Right atrium auricular region (tissue), 2 donors: ENCODE data around the gene MLLT3. TPM values are rescaled to one million over a fixed set of nuclear protein-coding genes. Genes with fewer than 3 reads are reported as not detected.

Experiments
- DNase-seq: peaks from one replicate; pipeline ENCODE4 v3.0.0-alpha.2; 2019; ENCODE audit warnings: low spot score
- H3K27ac ChIP-seq, 2 donors: fragments of 200-600 bp; sonication (generic); 1 replicate in 1 of 2; 2 replicates in 1 of 2; pipeline ENCODE4 v1.5.1; 2016 to 2019
- H3K27me3 ChIP-seq, 2 donors: fragments of 200-600 bp; sonication (generic); one replicate each; pipeline versions ENCODE4 v1.5.1 to v1.6.0; 2017 to 2019
- H3K36me3 ChIP-seq: fragments of 200-600 bp; sonication (generic); one replicate; pipeline ENCODE4 v1.5.1; 2016
- H3K4me1 ChIP-seq, 2 donors: fragments of 200-600 bp; sonication (generic); one replicate each; pipeline versions ENCODE4 v1.5.1 to v1.6.0; 2017 to 2019
- H3K4me3 ChIP-seq, 2 donors: fragments of 200-600 bp; sonication (generic); 1 replicate in 1 of 2; 2 replicates in 1 of 2; pipeline ENCODE4 v1.5.1; 2017 to 2019; ENCODE audit warnings: mild to moderate bottlenecking in 1 of 2, moderate library complexity in 1 of 2
- H3K9me3 ChIP-seq, 2 donors: fragments of 200-600 bp; sonication (generic); one replicate each; pipeline ENCODE4 v1.5.1; 2019
- total RNA-seq, 2 donors: library from RNA; depleted of rRNA; stranded (reverse); fragments of >200 nt; gene quantifications; one replicate each; pipeline ENCODE4 v1.1.0, GENCODE V29; 2016
- TF ChIP-seq, protein P1 (sequence below), 2 donors: fragments of 200-600 bp; sonication (generic); IDR thresholded peaks; one replicate each; pipeline ENCODE4 v1.5.1; 2019; ENCODE audit warnings: antibody characterized with exemption in 2 of 2

Gene MLLT3
- total RNA-seq, 2 donors from 2014 or later, result 5.3 to 7.6 TPM

DNA sequence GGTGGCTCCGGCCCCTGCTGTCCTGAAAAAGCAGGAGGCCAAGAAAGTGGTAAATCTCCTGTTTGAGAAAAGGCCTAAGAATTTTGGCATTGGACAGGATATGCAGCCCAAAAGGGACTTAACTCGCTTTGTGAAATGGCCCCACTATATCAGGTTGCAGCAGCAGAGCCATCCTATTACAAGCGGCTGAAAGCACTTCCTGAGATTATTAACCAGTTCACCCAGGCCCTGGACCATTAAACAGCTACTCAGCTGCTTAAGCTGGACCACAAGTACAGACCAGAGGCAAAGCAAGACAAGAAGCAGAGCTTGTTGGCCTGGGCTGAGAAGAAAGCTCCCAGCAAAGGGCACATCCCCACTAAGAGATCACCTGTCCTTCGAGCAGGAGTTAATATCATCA is 89.7 kb downstream of the MLLT3 start:
- Histone ChIP-seq H3K27me3 (no peaks in the 10 kb centered on the region), H3K27ac (no peak overlapping the region), H3K36me3 (no peaks in the 10 kb centered on the region), H3K4me1 (no peaks in the 10 kb centered on the region), H3K9me3 (no peaks in the 10 kb centered on the region), H3K4me3 (no peak overlapping the region)
- TF ChIP-seq, protein P1, sequence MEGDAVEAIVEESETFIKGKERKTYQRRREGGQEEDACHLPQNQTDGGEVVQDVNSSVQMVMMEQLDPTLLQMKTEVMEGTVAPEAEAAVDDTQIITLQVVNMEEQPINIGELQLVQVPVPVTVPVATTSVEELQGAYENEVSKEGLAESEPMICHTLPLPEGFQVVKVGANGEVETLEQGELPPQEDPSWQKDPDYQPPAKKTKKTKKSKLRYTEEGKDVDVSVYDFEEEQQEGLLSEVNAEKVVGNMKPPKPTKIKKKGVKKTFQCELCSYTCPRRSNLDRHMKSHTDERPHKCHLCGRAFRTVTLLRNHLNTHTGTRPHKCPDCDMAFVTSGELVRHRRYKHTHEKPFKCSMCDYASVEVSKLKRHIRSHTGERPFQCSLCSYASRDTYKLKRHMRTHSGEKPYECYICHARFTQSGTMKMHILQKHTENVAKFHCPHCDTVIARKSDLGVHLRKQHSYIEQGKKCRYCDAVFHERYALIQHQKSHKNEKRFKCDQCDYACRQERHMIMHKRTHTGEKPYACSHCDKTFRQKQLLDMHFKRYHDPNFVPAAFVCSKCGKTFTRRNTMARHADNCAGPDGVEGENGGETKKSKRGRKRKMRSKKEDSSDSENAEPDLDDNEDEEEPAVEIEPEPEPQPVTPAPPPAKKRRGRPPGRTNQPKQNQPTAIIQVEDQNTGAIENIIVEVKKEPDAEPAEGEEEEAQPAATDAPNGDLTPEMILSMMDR (IDR thresholded peaks at IDR 0.05), result no peak
- no peak for DNase-seq

DNA sequence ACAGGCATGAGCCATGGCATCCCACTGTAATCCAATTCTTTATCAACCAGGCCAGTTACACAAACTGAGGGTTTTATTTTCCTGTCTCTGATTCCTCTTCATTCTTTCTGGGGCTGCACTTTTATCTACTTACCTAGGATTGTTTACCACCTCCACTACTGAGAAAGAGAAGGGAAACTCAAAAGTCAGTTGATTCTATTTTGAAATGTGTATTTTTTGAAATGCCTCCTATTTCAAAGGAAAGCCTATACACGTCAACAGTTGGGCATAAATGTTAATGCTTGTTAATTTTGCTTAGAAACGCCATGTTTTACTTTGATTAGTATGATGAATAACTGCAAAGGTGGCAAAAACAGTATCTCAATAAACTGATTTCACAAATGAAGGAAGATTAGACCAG is 92.5 kb downstream of the MLLT3 start:
- Histone ChIP-seq H3K4me3 (no peak overlapping the region), H3K9me3 (no peaks in the 10 kb centered on the region), H3K27ac (no peak overlapping the region), H3K4me1 (no peaks in the 10 kb centered on the region), H3K27me3 (no peaks in the 10 kb centered on the region), H3K36me3 (no peaks in the 10 kb centered on the region)
- DNase-seq, result no peak
- TF ChIP-seq, protein P1 (IDR thresholded peaks at IDR 0.05), result no peak

DNA sequence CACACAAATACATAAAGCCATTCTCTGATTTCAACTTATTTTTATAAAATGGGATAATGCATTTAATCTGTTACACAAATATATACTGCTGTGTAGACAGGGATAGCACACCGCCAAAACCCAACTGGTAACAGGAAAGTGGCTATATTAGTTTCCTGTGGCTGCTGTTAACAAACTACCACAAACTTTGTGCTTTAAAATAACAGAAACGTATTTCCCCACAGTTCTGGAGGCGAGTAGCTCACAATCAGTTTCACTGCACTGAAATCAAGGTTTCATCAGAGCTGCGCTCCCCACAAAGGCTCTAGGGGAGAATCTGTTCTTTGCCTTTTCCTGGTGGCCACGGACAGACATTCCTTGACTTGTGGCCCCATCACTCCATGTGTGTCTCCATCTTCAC is 94.0 kb downstream of the MLLT3 start:
- Histone ChIP-seq H3K9me3 (no peaks in the 10 kb centered on the region), H3K27me3 (no peaks in the 10 kb centered on the region), H3K36me3 (no peaks in the 10 kb centered on the region), H3K4me3 (no peak overlapping the region), H3K27ac (no peak overlapping the region), H3K4me1 (no peaks in the 10 kb centered on the region)
- TF ChIP-seq, protein P1 (IDR thresholded peaks at IDR 0.05), result no peak
- no peak for DNase-seq

DNA sequence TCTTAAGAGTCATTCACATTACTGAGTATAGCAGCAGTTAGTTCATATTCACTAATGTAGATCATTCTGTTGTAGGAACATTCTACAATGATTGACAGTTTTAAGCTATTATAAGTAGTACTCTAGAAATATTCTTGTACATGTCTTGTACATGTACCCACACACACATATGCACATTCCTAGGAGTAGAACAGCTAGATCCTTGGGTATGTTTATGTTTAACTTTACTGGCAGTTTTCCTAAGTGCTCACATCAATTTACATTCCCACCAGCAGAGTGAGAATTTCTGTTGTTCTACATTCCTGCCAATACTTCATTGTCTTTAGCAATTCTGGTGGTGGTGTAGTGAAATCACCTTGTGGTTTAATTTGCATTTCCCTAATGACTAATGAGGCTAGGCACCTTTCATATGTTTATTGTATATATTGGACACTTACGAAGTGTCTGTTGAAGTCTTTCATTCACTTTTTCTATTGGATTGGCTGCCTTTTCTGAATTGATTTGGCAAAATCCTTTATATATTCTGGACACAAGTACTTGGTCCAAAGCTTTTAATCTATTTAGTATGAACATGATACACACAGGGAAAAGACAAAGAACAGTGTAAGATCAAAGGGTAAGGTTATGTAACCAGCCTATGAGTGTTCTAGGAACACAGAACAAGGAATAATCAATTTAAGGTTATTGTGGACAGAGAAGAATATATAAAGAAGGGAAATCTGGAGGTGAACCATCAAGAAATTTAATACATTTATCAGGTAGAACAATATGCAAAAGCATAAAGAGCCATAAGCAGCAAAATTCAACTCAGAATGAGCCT is 95.6 kb downstream of the MLLT3 start:
- no peak for DNase-seq
- Histone ChIP-seq H3K27me3 (no peaks in the 10 kb centered on the region), H3K4me3 (no peak overlapping the region), H3K9me3 (no peaks in the 10 kb centered on the region), H3K36me3 (no peaks in the 10 kb centered on the region), H3K4me1 (no peaks in the 10 kb centered on the region), H3K27ac (no peak overlapping the region)
- TF ChIP-seq, protein P1 (IDR thresholded peaks at IDR 0.05), result no peak

DNA sequence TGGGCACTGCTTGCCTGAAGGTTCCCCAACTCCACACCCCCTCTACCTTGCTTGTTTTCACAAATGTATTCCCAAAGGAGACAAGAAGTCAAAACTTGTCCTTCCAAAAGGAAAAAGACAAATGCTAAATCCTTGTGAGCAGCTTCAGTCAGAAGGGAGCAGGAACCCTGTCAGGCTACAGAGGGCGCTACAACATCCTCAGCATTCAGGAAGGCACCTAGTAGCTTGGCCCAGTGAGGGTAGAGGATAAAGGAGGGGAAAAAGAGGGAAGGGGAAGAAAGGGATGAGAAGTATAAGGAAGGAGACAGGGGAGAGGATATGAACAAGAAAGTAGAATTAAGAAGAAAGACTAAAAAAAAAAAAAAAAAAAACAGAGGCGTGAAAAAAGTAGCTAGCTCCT is 97.5 kb downstream of the MLLT3 start:
- Histone ChIP-seq H3K27ac (no peak overlapping the region), H3K36me3 (no peaks in the 10 kb centered on the region), H3K4me3 (no peak overlapping the region), H3K27me3 (no peaks in the 10 kb centered on the region), H3K4me1 (no peaks in the 10 kb centered on the region), H3K9me3 (no peaks in the 10 kb centered on the region)
- DNase-seq, result no peak
- TF ChIP-seq, protein P1 (IDR thresholded peaks at IDR 0.05), result no peak

DNA sequence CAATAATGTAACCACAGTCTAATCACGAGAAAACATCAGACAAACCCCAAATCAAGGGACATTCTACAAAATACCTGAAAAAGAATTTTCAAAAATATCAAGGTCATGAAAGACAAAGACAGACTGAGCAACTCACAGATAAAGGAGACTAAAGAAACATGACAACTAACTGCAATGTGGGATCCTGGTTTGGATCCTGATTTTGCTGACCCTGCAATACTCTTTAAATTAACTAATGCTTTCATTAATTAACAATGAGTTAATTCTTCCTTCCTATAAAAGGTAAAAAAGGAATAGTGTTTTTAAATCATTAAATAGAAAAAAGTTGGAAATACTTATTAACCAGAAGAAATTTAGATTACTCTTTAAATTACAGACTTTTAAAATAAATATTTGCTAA is 103.6 kb downstream of the MLLT3 start:
- Histone ChIP-seq H3K4me1 (no peaks in the 10 kb centered on the region), H3K36me3 (no peaks in the 10 kb centered on the region), H3K27me3 (no peaks in the 10 kb centered on the region), H3K4me3 (no peak overlapping the region), H3K27ac (no peak overlapping the region), H3K9me3 (no peaks in the 10 kb centered on the region)
- TF ChIP-seq, protein P1 (IDR thresholded peaks at IDR 0.05), result no peak
- no peak for DNase-seq
